HG03558 (cell line): ENCODE data around the gene LZTS2.

Experiments used
- ATAC-seq: cut with Tn5 transposase; IDR thresholded peaks from one replicate; pipeline ENCODE4 v1.9.1; 2021; ENCODE audit warnings: moderate number of reproducible peaks; ENCODE audit not compliant: unreplicated experiment; ENCODE audit errors: extremely low read depth

LZTS2 gene

DNA sequence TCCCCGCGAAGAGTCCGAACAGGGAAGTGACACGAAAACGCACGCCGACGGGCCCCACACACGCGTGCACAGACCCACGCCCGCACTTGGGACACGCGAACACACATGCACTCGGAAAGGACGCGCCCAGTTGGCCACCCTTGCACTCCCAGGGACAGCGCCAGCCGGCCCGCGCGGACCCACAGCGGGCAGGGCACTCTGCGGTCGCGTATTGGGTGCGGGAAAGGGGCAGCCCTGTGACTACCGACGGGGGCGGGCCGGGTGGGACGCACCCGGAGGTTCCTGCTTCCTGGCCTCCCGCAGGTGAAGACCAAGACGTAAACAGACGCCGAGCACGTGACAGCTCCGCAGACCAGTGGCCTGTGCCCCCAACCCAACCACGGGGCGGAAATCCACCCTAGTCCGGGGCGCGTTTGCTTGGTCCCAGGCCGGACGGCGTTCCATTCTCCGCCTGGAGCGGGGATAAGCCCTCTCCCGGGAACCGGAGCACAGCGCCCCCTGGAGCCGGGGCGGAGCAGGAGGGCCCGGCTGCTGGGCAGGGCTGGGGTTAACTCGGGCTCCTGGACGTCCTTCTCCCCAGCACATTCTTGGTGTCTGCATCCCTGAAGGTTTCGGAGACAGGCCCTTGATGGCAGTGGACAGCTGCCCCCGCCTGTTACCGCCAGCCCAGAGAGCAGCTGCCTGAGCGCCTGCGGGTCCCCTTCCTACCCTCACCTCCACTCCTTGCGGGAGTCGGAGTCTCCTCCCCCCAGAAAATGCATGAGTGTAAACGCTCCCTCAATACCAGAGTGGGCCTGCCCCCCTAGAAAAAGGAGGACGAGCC is 2.0 kb upstream of the LZTS2 start:
- ATAC-seq: no peak

- ATAC-seq: no peak
These were observed 1.2 kb upstream of the LZTS2 start for GRCh38 chr10:100998183-100998990.

- no peak for ATAC-seq
These were observed 442 bp upstream of the LZTS2 start for GRCh38 chr10:100998991-100999741.

DNA sequence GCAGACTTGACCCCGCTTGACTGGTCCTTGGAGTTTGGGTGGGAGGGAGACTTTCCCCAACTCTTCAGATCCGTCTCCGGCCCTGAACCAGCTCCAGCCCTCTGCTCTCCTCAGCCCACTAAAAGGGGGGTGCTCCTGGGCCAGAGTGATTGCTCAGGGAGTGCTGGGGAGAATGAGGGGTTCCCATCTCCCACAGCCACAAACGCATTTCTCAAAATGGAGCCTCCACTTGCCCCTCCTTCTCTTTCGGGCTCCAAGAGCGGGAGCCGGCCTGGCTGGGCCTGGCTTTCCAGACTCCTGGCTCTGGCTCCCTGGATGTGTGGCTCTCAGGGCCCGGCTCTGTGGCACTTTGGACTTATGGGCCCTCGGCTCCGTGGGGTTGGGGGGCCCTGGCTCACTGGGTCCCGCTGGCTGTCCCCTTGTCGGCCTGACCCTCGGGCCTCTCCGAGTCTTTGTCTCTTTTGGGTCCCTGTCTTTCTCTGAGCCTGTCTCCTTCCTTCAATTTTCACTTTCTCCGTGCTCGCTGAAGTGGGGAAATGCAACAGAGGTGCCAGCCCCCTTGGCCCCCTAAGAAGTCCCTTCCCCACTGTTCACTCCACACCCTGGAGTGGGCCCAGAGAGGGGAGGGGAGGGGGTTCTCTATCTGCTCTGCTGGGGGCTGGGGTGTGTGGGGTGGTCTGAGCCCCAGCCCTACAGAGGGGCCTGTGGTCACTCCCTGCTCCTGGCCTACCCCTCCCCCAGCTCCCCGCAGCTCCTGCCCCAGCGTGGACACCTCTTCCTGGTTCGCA is 713 bp downstream of the LZTS2 start:
- no peak for ATAC-seq

DNA sequence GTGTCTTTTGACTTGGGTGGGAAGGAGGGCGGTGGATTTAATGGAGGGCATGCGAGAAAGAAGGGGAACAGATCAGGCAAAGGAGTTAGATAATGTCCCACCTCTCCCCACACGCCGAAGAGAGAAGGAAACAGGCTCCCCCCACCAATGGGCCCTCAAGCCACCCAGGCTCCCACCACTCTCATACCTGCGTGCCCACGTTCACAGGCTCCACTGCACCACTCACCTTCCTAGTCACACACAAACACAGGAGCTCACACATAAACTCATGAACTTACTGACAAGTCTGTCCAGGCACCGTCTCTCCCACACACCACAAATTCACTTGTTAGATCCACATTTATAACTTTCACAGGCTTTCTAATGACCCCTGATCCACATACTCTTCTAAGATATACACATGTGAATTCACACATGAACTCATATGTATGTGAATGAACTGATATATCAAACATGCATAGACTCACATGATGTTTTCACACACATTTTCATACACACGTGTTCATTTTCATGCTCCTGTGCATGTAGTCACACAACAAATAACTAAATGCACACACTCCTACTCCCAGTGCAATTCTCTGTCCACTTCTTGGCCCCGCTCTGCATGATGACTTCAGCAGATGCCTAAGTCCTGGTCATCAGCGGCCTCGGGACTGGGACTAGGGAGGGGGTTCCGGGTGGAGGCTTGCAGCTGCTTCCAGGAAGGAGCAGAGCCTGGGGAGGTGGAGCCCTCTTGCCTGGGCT is 1.5 kb downstream of the LZTS2 start:
- no peak for ATAC-seq

- no peak for ATAC-seq
These were observed 2.0 kb downstream of the LZTS2 start for GRCh38 chr10:101001659-101002035.

DNA sequence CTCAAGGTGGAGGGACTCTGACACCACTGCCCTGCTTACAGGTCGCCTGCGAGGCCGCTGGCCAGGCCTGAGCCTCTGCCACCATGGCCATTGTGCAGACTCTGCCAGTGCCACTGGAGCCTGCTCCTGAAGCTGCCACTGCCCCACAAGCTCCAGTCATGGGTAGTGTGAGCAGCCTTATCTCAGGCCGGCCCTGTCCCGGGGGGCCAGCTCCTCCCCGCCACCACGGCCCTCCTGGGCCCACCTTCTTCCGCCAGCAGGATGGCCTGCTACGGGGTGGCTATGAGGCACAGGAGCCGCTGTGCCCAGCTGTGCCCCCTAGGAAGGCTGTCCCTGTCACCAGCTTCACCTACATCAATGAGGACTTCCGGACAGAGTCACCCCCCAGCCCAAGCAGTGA is 2.8 kb downstream of the LZTS2 start:
- no peak for ATAC-seq

- ATAC-seq: no peak
These were observed 4.1 kb downstream of the LZTS2 start for GRCh38 chr10:101003639-101004206.

- no peak for ATAC-seq
These were observed 5.8 kb downstream of the LZTS2 start for GRCh38 chr10:101005361-101005760.

DNA sequence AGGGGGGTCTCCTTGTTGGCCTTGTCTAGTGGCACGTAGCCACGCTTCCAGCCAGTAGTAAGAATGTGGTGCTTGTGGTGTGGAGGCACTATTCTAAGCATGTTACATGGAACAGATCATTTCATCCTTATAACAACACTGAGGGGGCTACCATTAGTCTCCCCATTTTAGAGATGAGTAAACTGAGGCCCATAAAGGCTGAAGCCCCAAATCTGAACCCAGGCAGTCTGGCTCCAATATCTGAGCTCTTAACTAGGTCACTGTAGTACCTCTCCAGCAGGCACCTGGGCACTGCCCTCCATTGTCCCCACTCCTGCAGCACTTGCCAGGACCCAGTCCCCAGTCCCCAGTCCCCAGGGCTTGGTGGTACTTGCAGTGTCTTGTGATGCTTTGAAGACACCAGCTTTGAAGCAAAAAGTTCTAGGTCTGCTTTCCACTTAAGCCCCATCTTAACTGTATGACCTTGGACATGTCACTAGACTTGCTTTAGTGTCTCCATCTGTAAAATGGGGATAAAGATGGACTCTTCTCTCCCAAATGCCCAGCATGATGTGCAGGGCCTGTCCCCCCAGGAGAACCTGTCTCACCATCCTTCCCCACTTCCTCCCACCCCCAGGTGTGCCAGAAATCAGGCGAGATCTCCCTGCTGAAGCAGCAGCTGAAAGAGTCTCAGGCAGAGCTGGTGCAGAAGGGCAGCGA is 6.4 kb downstream of the LZTS2 start:
- ATAC-seq: no peak

DNA sequence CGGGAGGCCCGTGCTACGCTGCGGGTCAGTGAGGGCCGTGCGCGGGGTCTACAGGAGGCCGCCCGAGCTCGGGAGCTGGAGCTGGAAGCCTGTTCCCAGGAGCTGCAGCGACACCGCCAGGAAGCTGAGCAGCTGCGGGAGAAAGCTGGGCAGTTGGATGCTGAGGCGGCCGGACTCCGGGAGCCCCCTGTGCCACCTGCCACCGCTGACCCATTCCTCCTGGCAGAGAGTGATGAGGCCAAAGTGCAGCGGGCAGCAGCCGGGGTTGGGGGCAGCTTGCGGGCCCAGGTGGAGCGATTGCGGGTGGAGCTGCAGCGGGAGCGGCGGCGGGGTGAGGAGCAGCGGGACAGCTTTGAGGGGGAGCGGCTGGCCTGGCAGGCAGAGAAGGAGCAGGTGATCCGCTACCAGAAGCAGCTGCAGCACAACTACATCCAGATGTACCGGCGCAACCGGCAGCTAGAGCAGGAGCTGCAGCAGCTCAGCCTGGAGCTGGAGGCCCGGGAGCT is 7.0 kb downstream of the LZTS2 start:
- ATAC-seq: no peak

DNA sequence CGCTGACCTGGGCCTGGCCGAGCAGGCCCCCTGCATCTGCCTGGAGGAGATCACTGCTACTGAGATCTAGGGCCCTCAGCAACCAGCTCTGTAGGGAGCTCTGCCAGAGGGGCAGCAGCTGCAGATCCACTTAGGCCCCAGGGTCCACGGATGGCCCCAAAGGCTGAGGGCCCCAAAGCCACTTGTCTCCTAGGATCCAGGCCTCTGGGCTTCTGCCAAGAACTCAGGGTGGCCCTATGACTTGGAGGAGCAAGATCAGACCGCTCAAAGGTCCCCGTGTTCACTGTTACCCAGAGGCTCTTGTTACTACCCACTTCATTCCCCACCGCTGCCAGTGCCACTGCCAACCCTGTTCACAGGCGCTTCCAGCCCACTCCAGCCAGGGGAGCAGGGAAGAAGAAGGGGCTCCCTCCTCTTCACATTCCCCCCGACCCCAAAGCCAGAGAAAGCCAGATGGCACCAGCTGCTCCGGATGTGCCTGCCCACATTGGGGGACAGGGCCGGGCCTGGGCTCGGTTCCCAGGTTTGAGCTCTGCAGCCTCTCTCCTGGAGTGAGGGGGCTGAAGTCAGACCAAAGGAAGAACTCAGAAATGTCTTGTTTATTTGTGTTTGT is 7.6 kb downstream of the LZTS2 start:
- no peak for ATAC-seq

DNA sequence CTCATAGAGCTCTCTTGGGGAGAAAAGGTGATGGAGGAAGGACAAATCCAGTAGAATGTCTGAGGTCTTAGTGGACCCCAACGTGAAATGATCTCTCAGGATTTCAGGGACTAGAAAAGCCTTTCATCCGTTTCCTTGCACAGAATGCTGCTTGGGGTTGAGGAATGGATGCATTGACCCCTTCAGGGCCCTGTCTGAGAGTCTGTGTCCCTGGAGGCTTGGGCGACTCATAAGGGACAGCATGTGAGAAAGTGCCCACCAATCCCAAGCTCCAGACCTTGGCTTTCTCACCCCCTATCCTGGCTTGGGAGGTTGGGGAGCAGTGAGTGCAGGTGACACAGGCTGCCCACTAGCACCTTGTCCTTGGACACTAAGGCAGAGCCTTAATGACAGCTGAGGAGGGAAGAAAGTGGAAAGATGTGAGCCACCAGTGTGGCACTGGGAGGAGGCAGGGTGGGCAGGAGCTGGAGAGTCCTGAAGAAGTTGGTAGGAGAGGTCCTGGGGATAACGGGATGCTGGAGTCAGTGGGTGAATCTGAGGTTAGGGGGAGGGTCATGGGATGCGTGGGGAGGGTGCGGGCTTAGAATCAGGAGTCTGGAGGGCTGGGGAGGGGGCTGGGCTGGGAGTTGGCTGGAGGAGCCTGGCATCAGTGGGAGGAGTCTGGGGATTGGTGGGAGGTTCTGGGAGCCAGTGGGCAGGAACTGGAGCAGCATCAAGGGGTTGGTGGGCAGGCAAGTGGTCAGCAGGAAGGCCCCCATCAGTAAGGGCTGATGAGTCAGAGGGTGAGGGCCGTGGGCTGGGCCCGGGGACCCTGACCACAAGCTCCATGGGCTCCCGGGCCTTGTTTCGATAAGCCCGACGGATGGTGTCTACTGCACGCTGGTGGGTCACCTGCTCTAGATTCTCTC is 8.6 kb downstream of the LZTS2 start:
- no peak for ATAC-seq

DNA sequence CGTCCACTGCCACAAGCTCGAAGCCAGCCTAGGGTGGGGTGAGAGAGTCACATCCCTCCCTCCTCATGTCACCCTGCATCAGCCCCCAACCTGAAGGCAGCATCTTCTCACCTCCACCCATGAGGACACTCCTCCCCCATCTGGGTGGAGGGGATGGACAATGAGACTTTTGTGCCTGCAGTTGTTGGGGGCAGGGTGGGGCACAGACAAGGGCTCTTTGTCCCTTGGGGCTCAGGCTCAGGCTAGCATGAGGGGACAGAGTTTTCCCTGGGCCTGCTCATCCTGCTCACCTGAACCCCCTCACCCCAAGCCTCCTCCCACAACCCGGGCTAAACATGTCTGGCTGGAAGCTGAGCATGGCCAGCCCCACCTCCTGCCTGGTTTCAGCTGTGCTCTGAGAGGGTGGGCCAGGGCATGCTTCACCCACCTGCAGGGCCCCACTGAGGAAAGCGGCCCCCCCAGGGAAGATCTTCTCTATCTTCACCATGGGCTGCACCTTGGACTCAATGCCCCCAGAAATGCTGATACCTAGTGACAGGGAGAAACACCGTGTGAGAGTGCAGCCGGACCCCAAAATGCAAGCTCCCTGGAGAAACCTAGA is 9.3 kb downstream of the LZTS2 start:
- ATAC-seq: no peak

- ATAC-seq: no peak
These were observed 10.7 kb downstream of the LZTS2 start for GRCh38 chr10:101010329-101010728.
